K562 (cell line): ENCODE results near the gene ATCAY. TPM values are rescaled to one million over a fixed set of nuclear protein-coding genes. Genes with fewer than 3 reads are reported as not detected.

Experiments
- FOXJ2 ChIP-seq: fragments of 200-800 bp; sonication (Bioruptor generic); IDR thresholded peaks from 2 replicates; pipeline ENCODE4 v1.6.1; 2016; ENCODE audit warnings: missing genetic modification characterization, missing compliant biosample characterization
- GATAD2A ChIP-seq: fragments of 450-650 bp; IDR thresholded peaks from 2 replicates; pipeline ENCODE4 v1.6.1; 2017
- MED1 ChIP-seq: sonication (generic); formaldehyde crosslinking; IDR thresholded peaks from 2 replicates; pipeline ENCODE4 v1.8.1; 2023; ENCODE audit warnings: missing genetic modification reagents, borderline replicate concordance
- MYNN ChIP-seq, 2 experiments: sonication (generic); formaldehyde crosslinking in 1 of 2; IDR thresholded peaks; 2 replicates each; pipeline versions ENCODE4 v1.5.0 to v1.6.1; 2016 to 2020; ENCODE audit warnings: antibody characterized with exemption in 1 of 2, missing genetic modification reagents in 1 of 2
- PCBP2 ChIP-seq: fragments of 200-400 bp; formaldehyde crosslinking; IDR thresholded peaks from 2 replicates; pipeline ENCODE4 v1.6.1; 2018; ENCODE audit warnings: low read length, low read depth, mild to moderate bottlenecking, moderate library complexity; ENCODE audit not compliant: poor library complexity, severe bottlenecking
- POLR2H ChIP-seq: IDR thresholded peaks from 2 replicates; pipeline ENCODE4 v1.6.1; 2016; ENCODE audit warnings: missing genetic modification characterization, low read depth, mild to moderate bottlenecking, control low read depth, missing compliant biosample characterization, moderate library complexity
- PURB ChIP-seq: sonication (generic); formaldehyde crosslinking; IDR thresholded peaks from 2 replicates; pipeline ENCODE4 v1.9.0; 2021; ENCODE audit warnings: low read depth, mild to moderate bottlenecking, missing genetic modification reagents
- RBM25 ChIP-seq: fragments of 200-400 bp; formaldehyde crosslinking; IDR thresholded peaks from 2 replicates; pipeline ENCODE4 v1.6.1; 2018; ENCODE audit warnings: low read length, low read depth, moderate library complexity; ENCODE audit not compliant: severe bottlenecking
- SETDB1 ChIP-seq: IDR thresholded peaks from one replicate; pipeline ENCODE4 v1.6.1; 2012; ENCODE audit warnings: low read length, control low read depth, inconsistent platforms
- SMAD4 ChIP-seq: fragments of 250-450 bp; sonication (Bioruptor Pico); conservative IDR thresholded peaks from 2 replicates; pipeline ENCODE4 v1.8.0; 2021; ENCODE audit warnings: inconsistent platforms, mild to moderate bottlenecking, moderate library complexity
- SRSF3 ChIP-seq: fragments of 200-400 bp; formaldehyde crosslinking; IDR thresholded peaks from 2 replicates; pipeline ENCODE4 v1.6.1; 2016; ENCODE audit warnings: mild to moderate bottlenecking, low read length, moderate library complexity; ENCODE audit not compliant: insufficient read depth
- XRCC5 ChIP-seq: fragments of 200-400 bp; formaldehyde crosslinking; IDR thresholded peaks from 2 replicates; pipeline ENCODE4 v1.6.1; 2017; ENCODE audit warnings: low read depth, mild to moderate bottlenecking, low read length
- ZC3H4 ChIP-seq: sonication (generic); formaldehyde crosslinking; IDR thresholded peaks from 2 replicates; pipeline ENCODE4 v1.9.0; 2021; ENCODE audit warnings: missing genetic modification reagents, borderline replicate concordance
- ZNF133 ChIP-seq: fragments of 250-450 bp; sonication (Bioruptor Pico); IDR thresholded peaks from 2 replicates; pipeline ENCODE4 v1.4.0; 2020; ENCODE audit warnings: mild to moderate bottlenecking
- ZNF197 ChIP-seq: fragments of 200-800 bp; sonication (Bioruptor generic); IDR thresholded peaks from 2 replicates; pipeline ENCODE4 v1.6.1; 2016; ENCODE audit warnings: low read depth, missing genetic modification characterization, missing compliant biosample characterization
- ZNF311 ChIP-seq: fragments of 250-450 bp; sonication (Bioruptor Pico); IDR thresholded peaks from 2 replicates; pipeline ENCODE4 v1.4.0; 2020; ENCODE audit warnings: mild to moderate bottlenecking, moderate library complexity
- polyA plus RNA-seq, 8 experiments: library from polyadenylated mRNA; depleted of rRNA in 4 of 8; stranded (reverse) in 5 of 8; unstranded in 3 of 8; fragments of >200 nt; fragmentation: Nextera tagmentation in 2 of 8; fragmentation: Illumina TruSeq in 1 of 8; extraction: Ambion mirVana in 2 of 8; extraction: Trizol in 1 of 8; gene quantifications; 2 replicates each; pipeline versions ENCODE4 v1.2.1 to v1.2.3, GENCODE V29; 2011 to 2014; ENCODE audit warnings: inconsistent platforms in 1 of 8, missing spikeins in 1 of 8
- total RNA-seq, 7 experiments: library from RNA; depleted of rRNA in 6 of 7; stranded (reverse); fragments of >200 nt in 6 of 7; fragmentation: Illumina TruSeq in 2 of 7; extraction: Trizol in 2 of 7; gene quantifications; 2 replicates each; pipeline versions ENCODE4 v1.2.1 to v1.2.3, GENCODE V29; 2011 to 2021; ENCODE audit warnings: low replicate concordance in 1 of 7
- TF ChIP-seq, protein P1 (sequence below): sonication (generic); formaldehyde crosslinking; IDR thresholded peaks from 2 replicates; pipeline ENCODE4 v1.9.0; 2022; ENCODE audit warnings: mild to moderate bottlenecking, missing genetic modification reagents
- TF ChIP-seq, protein P2 (sequence below), 2 experiments: fragments of 150-350 bp in 1 of 2; IDR thresholded peaks; 2 replicates each; pipeline ENCODE4 v1.6.1; 2012 to 2016; ENCODE audit warnings: low read depth in 2 of 2, low read length in 2 of 2, mild to moderate bottlenecking in 1 of 2, moderate library complexity in 1 of 2
- TF ChIP-seq, protein P3 (sequence below): fragments of 250-450 bp; sonication (Bioruptor Pico); IDR thresholded peaks from 2 replicates; pipeline ENCODE4 v1.5.0; 2021
- TF ChIP-seq, protein P4 (sequence below): fragments of 250-450 bp; sonication (Bioruptor Pico); IDR thresholded peaks from 2 replicates; pipeline ENCODE4 v1.5.0; 2020; ENCODE audit warnings: mild to moderate bottlenecking, borderline replicate concordance

Gene ATCAY
- total and polyA plus RNA-seq, 9 of the 15 experiments (the other 6 are each of a cell fraction or from before 2014, with no cell fraction given), result not detected

DNA sequence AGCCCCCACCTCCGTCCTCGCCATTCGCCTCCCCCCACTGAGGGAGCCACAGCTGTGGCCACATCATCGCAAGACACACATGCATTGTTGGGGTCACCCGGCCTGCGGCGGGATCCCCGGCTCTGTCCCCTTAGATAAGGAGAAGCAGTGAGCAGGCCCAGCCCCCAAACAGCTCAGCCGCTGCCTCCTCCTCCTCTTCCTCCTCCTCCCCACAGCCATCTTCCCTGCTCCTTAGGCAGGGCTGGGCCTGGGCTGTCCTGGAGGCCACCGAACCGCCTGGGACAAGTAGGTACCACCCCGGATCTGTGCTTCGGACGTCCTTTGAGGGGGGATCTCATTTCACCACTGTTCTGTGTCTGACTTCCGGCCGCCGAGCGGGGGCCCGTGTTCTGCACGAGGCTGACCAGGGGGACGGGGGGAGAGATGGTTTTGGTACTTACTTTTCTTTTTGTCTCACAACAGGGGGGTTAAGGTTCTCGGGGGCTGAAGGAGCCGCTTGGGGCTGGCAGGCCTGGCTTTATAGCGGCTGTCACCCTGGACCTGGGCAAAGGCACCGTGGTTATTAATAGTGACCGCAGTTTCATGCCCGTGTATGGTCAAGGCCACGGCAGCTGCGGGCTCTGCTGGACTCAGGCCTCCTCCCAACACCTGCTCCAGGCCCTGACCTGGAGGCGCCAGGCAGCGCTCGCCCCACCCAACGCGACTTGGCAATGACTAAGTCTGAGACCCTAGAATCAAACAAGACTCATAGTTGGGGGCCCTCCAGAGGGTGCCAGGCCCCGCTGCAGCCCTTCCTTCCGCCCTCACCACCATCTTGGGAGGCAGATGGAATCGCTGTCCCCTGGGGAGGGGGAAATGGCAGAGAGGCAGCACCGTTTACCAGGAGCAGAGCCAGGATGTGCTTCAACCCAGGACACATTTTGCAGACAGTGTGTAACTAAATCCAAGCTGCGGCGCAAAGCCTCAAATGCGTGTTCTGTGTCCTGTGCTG, 70.7 kb downstream of the ATCAY start (continued):
- TF ChIP-seq ZC3H4 (no peak), SRSF3 (no peak), GATAD2A (peak; percentile 25; the same call in 1 of the 2 replicates), PURB (no peak), RBM25 (no peak), XRCC5 (peak; percentile 22; the same call in 1 of the 2 replicates), ZNF197 (CRISPR knock-in tag) (no peak), FOXJ2 (tag) (no peak), MYNN (IDR thresholded peaks at IDR 0.05) (no peak), MYNN (CRISPR knock-in tag; IDR thresholded peaks at IDR 0.05) (no peak), ZNF133 (CRISPR knock-in tag) (no peak), PCBP2 (no peak), ZNF311 (CRISPR knock-in tag) (no peak), POLR2H (tag) (no peak), MED1 (CRISPR knock-in tag) (no peak), SMAD4 (peak; percentile 64), SETDB1 (no peak)
- TF ChIP-seq, protein P1, sequence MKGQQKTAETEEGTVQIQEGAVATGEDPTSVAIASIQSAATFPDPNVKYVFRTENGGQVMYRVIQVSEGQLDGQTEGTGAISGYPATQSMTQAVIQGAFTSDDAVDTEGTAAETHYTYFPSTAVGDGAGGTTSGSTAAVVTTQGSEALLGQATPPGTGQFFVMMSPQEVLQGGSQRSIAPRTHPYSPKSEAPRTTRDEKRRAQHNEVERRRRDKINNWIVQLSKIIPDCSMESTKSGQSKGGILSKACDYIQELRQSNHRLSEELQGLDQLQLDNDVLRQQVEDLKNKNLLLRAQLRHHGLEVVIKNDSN, result no peak
- TF ChIP-seq, protein P2, sequence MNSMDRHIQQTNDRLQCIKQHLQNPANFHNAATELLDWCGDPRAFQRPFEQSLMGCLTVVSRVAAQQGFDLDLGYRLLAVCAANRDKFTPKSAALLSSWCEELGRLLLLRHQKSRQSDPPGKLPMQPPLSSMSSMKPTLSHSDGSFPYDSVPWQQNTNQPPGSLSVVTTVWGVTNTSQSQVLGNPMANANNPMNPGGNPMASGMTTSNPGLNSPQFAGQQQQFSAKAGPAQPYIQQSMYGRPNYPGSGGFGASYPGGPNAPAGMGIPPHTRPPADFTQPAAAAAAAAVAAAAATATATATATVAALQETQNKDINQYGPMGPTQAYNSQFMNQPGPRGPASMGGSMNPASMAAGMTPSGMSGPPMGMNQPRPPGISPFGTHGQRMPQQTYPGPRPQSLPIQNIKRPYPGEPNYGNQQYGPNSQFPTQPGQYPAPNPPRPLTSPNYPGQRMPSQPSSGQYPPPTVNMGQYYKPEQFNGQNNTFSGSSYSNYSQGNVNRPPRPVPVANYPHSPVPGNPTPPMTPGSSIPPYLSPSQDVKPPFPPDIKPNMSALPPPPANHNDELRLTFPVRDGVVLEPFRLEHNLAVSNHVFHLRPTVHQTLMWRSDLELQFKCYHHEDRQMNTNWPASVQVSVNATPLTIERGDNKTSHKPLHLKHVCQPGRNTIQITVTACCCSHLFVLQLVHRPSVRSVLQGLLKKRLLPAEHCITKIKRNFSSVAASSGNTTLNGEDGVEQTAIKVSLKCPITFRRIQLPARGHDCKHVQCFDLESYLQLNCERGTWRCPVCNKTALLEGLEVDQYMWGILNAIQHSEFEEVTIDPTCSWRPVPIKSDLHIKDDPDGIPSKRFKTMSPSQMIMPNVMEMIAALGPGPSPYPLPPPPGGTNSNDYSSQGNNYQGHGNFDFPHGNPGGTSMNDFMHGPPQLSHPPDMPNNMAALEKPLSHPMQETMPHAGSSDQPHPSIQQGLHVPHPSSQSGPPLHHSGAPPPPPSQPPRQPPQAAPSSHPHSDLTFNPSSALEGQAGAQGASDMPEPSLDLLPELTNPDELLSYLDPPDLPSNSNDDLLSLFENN (IDR thresholded peaks at IDR 0.05; ENCODE audit: low read depth in 2 of 2, low read length in 2 of 2), result 0 out of 4 replicates have a peak, but pooled peaks of 1 of the 2 experiments have one; percentile 57
- TF ChIP-seq, protein P3, sequence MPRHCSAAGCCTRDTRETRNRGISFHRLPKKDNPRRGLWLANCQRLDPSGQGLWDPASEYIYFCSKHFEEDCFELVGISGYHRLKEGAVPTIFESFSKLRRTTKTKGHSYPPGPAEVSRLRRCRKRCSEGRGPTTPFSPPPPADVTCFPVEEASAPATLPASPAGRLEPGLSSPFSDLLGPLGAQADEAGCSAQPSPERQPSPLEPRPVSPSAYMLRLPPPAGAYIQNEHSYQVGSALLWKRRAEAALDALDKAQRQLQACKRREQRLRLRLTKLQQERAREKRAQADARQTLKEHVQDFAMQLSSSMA, result no peak
- TF ChIP-seq, protein P4, sequence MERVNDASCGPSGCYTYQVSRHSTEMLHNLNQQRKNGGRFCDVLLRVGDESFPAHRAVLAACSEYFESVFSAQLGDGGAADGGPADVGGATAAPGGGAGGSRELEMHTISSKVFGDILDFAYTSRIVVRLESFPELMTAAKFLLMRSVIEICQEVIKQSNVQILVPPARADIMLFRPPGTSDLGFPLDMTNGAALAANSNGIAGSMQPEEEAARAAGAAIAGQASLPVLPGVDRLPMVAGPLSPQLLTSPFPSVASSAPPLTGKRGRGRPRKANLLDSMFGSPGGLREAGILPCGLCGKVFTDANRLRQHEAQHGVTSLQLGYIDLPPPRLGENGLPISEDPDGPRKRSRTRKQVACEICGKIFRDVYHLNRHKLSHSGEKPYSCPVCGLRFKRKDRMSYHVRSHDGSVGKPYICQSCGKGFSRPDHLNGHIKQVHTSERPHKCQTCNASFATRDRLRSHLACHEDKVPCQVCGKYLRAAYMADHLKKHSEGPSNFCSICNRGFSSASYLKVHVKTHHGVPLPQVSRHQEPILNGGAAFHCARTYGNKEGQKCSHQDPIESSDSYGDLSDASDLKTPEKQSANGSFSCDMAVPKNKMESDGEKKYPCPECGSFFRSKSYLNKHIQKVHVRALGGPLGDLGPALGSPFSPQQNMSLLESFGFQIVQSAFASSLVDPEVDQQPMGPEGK (CRISPR knock-in tag), result no peak
